SK-N-SH (cell line): ENCODE measurements around the gene MIER1. TPM values are rescaled to one million over a fixed set of nuclear protein-coding genes. Genes with fewer than 3 reads are reported as not detected.
A peak's percentile ranks its signal among the peaks of the same experiment; 100 is the strongest.

Experiments used
- CTCF ChIA-PET: fragments of 300-600, 350-600 bp; formaldehyde crosslinking; extraction: SDS; loops from one replicate; lab custom pipeline; 2021; lab: Yijun Ruan, JAX
- POLR2A ChIA-PET: fragments of 350-600 bp; sonication (Branson Sonifier 250); formaldehyde crosslinking; extraction: SDS; loops from one replicate; lab custom pipeline; 2020; ENCODE audit warnings: antibody characterized with exemption, inconsistent platforms; lab: Yijun Ruan, JAX
- DNase-seq: peaks from one replicate; pipeline ENCODE4 v3.0.0; 2012
- H2AFZ ChIP-seq: fragments of 200-600 bp; sonication (generic); 2 replicates; pipeline ENCODE4 v1.8.1; 2016; ENCODE audit warnings: antibody characterized with exemption, mild to moderate bottlenecking, low read depth
- H3F3A ChIP-seq: fragments of 200-600 bp; sonication (generic); replicated peaks from 2 replicates; pipeline ENCODE3; 2016; ENCODE audit warnings: antibody characterized with exemption, mild to moderate bottlenecking; ENCODE audit not compliant: insufficient read depth
- H3K27ac ChIP-seq, 2 experiments: fragments of 200-500 bp in 1 of 2; fragments of 200-600 bp in 1 of 2; sonication (Bioruptor generic) in 1 of 2; sonication (generic), shearing (Covaris generic) in 1 of 2; 2 replicates each; pipeline versions ENCODE4 v1.5.1 to v1.6.1; 2014 to 2016; ENCODE audit warnings: low read depth in 2 of 2, inconsistent platforms in 1 of 2, low read length in 1 of 2, mild to moderate bottlenecking in 1 of 2, mixed read lengths in 1 of 2
- H3K27me3 ChIP-seq: fragments of 200-600 bp; sonication (generic), shearing (Covaris generic); 2 replicates; pipeline ENCODE4 v1.6.1; 2016; ENCODE audit warnings: mixed run types; ENCODE audit not compliant: insufficient read depth
- H3K36me3 ChIP-seq, 2 experiments: fragments of 200-500 bp in 1 of 2; fragments of 200-600 bp in 1 of 2; sonication (Bioruptor generic) in 1 of 2; sonication (generic) in 1 of 2; replicated peaks in 1 of 2; 2 replicates each; pipeline versions ENCODE3 to v1.5.1; 2014 to 2016; ENCODE audit warnings: low read length in 1 of 2, mild to moderate bottlenecking in 1 of 2; ENCODE audit not compliant: insufficient read depth in 2 of 2, control insufficient read depth in 1 of 2
- H3K4me1 ChIP-seq, 2 experiments: fragments of 200-500 bp in 1 of 2; fragments of 200-600 bp in 1 of 2; sonication (Bioruptor generic) in 1 of 2; sonication (generic), shearing (Covaris generic) in 1 of 2; 2 replicates each; pipeline versions ENCODE4 v1.5.1 to v1.6.1; 2014 to 2016; ENCODE audit warnings: low read depth in 1 of 2, low read length in 1 of 2, mixed run types in 1 of 2; ENCODE audit not compliant: insufficient read depth in 2 of 2, control insufficient read depth in 1 of 2
- H3K4me2 ChIP-seq: fragments of 200-600 bp; sonication (generic), shearing (Covaris generic); 2 replicates; pipeline ENCODE4 v1.6.1; 2017; ENCODE audit warnings: mixed run types
- H3K4me3 ChIP-seq, 2 experiments: fragments of 200-500 bp in 1 of 2; fragments of 200-600 bp in 1 of 2; sonication (Bioruptor generic) in 1 of 2; sonication (generic), shearing (Covaris generic) in 1 of 2; 2 replicates each; pipeline versions ENCODE4 v1.5.1 to v1.8.1; 2014 to 2016; ENCODE audit warnings: low read depth in 2 of 2, inconsistent platforms in 1 of 2, low read length in 1 of 2, mild to moderate bottlenecking in 1 of 2, mixed read lengths in 1 of 2, moderate library complexity in 1 of 2
- H3K79me2 ChIP-seq: fragments of 200-600 bp; sonication (generic); 2 replicates; pipeline ENCODE4 v1.8.1; 2017; ENCODE audit warnings: mild to moderate bottlenecking; ENCODE audit not compliant: insufficient read depth
- H3K9ac ChIP-seq: fragments of 200-600 bp; sonication (generic); 2 replicates; pipeline ENCODE4 v1.6.1; 2017; ENCODE audit warnings: mixed run types
- H3K9me2 ChIP-seq: fragments of 200-600 bp; sonication (generic); 2 replicates; pipeline ENCODE4 v1.6.1; 2017; ENCODE audit warnings: mixed run types
- H3K9me3 ChIP-seq: fragments of 200-600 bp; sonication (generic); 2 replicates; pipeline ENCODE4 v1.6.1; 2017; ENCODE audit warnings: mixed run types, mild to moderate bottlenecking, moderate library complexity
- H4K20me1 ChIP-seq: fragments of 200-600 bp; sonication (generic); 2 replicates; pipeline ENCODE4 v1.6.1; 2017; ENCODE audit warnings: mild to moderate bottlenecking, mixed run types; ENCODE audit not compliant: insufficient read depth
- CTCF ChIP-seq: fragments of 200-600 bp; sonication (generic); IDR thresholded peaks from 2 replicates; pipeline ENCODE4 v1.6.1; 2017; ENCODE audit warnings: antibody characterized with exemption, mild to moderate bottlenecking, moderate library complexity
- EZH2phosphoT487 ChIP-seq: fragments of 200-600 bp; sonication (generic); IDR thresholded peaks from 2 replicates; pipeline ENCODE4 v1.6.1; 2017; ENCODE audit warnings: low read depth, mixed run types, mild to moderate bottlenecking, antibody characterized with exemption, moderate library complexity, borderline replicate concordance
- GABPA ChIP-seq: IDR thresholded peaks from 2 replicates; pipeline ENCODE4 v1.4.0; 2012; ENCODE audit warnings: low read depth, mild to moderate bottlenecking
- GATA2 ChIP-seq: sonication (generic); formaldehyde crosslinking; IDR thresholded peaks from 2 replicates; pipeline ENCODE4 v1.5.0; 2020; ENCODE audit warnings: mild to moderate bottlenecking, missing genetic modification reagents
- IRF3 ChIP-seq: fragments of 150-350 bp; IDR thresholded peaks from 2 replicates; pipeline ENCODE4 v1.6.1; 2016; ENCODE audit warnings: mild to moderate bottlenecking, low read depth, low read length
- REST ChIP-seq: IDR thresholded peaks from 2 replicates; pipeline ENCODE4 v1.6.1; 2012; ENCODE audit warnings: mild to moderate bottlenecking, low read depth, low read length, moderate library complexity
- SIN3A ChIP-seq: IDR thresholded peaks from 2 replicates; pipeline ENCODE4 v1.6.1; 2012; ENCODE audit warnings: low read depth, mild to moderate bottlenecking, low read length, moderate library complexity, borderline replicate concordance
- SMC3 ChIP-seq: IDR thresholded peaks from 2 replicates; pipeline ENCODE4 v1.6.1; 2012; ENCODE audit warnings: low read depth, low read length, improper control_type of control experiment
- YY1 ChIP-seq: IDR thresholded peaks from 2 replicates; pipeline ENCODE4 v1.4.0; 2012; ENCODE audit warnings: low read depth, mild to moderate bottlenecking
- WGBS: methylation state at CpG from one replicate; pipeline ENCODE4 v1.1.6; 2017; ENCODE audit warnings: low lambda C conversion rate; 5-methylcytosine and 5-hydroxymethylcytosine counted together
- polyA plus RNA-seq, 3 experiments: library from polyadenylated mRNA; depleted of rRNA; stranded (reverse); fragments of >200 nt; gene quantifications; 2 replicates each; pipeline ENCODE4 v1.2.3, GENCODE V29; 2012

The MIER1 gene
- polyA plus RNA-seq, 1 of the 3 experiments (the other 2 are of a cell fraction), result 4.4 TPM

- DNase-seq, result no peak
- POLR2A ChIA-PET, result no interaction called here
- Histone ChIP-seq H3K27ac (peak overlapping the region in 1 of 2 experiments; percentile 65; a peak in 3 of 4 replicates), H4K20me1 (peaks cover 35% of the 10 kb centered on the region), H3K4me3 (no peak overlapping the region), H3K4me1 (peaks cover 10 to 26% of the 10 kb centered on the region in 2 experiments), H3K9me2 (no peaks in the 10 kb centered on the region), H3K9me3 (no peaks in the 10 kb centered on the region), H3K79me2 (peaks cover 100% of the 10 kb centered on the region), H3K4me2 (no peak overlapping the region), H3K9ac (no peak overlapping the region), H3K36me3 (peaks cover 21 to 28% of the 10 kb centered on the region in 2 experiments), H3K27me3 (no peaks in the 10 kb centered on the region), H3F3A (peaks cover 27% of the 10 kb centered on the region), H2AFZ (no peak overlapping the region)
- CTCF ChIA-PET, result interaction anchor here (0.7 to 2.5 kb wide), 3 partner anchors 9 to 18 kb away, joined by 3 to 5 read pairs (median 3); no protein-coding TSS in a partner anchor
- TF ChIP-seq REST, result no peak
- no peak for TF ChIP-seq EZH2phosphoT487
- no peak for TF ChIP-seq GATA2 (CRISPR knock-in tag)
- no peak for TF ChIP-seq SMC3
- no peak for TF ChIP-seq YY1
- no peak for TF ChIP-seq CTCF
- TF ChIP-seq IRF3, result no peak
- no peak for TF ChIP-seq SIN3A
- TF ChIP-seq GABPA, result no peak
- WGBS, result 23% methylated on average over 1 of the region's 1 CpG
These were observed 12.9 kb downstream of the MIER1 start for GRCh38 chr1:66937529-66938234.
